ENCODE data around the gene CACNA2D3.

The CACNA2D3 gene

DNA sequence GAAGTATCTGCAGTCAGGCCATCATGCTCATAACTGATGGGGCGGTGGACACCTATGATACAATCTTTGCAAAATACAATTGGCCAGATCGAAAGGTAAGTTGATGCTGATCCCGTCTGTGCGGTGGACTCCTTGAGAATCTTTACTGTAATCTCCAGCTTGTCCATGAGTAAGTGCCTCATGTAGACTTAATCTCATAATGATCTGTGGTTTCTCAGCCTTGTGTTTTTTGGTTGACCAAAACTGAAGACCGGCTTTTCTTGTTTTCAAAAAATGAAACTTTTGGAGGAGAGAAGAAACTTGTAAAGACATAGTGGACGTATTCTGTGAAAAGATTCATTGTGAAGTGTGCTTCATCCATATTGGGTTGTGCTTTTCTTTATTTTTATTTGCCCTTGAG, 519.8 kb downstream of the CACNA2D3 start:
- DNase-seq: no peak

DNA sequence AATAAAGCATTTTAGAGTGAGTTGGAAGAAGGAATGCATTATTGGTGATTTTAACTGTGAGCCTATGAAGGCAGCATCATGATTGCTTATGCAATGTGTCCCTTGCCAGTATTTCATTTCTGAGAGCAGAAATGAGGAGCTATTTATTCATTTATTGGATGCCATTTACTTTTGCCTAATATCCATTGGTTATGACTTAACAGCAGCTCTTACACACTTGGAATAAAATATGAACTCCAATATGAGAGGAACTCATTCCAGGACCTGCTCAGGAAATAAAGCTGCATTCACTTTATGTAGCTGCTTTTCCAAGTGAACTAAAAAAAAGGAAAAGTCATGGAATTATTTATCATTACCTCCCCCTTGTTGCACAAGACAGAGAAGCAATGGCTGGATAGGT, 525.4 kb downstream of the CACNA2D3 start:
- no peak for DNase-seq

DNA sequence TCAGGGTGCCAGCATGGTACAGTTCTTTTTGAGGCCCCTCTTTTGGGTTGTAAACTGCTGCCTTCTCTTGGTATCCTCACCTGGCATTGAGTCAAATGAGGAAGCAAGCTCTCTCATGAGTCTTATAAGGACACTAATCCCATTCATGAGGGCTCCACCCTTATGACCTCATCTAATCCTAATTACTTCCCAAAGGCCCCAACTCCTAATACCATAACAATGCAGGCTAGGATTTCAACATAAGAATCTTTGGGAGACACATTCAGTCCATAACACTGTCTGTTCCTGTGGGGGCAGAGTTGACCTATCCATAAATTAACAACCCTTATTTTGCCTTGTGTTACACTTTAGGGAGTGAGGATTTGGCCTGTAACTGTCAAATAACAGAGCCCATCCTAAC, 527.2 kb downstream of the CACNA2D3 start:
- no peak for DNase-seq

DNA sequence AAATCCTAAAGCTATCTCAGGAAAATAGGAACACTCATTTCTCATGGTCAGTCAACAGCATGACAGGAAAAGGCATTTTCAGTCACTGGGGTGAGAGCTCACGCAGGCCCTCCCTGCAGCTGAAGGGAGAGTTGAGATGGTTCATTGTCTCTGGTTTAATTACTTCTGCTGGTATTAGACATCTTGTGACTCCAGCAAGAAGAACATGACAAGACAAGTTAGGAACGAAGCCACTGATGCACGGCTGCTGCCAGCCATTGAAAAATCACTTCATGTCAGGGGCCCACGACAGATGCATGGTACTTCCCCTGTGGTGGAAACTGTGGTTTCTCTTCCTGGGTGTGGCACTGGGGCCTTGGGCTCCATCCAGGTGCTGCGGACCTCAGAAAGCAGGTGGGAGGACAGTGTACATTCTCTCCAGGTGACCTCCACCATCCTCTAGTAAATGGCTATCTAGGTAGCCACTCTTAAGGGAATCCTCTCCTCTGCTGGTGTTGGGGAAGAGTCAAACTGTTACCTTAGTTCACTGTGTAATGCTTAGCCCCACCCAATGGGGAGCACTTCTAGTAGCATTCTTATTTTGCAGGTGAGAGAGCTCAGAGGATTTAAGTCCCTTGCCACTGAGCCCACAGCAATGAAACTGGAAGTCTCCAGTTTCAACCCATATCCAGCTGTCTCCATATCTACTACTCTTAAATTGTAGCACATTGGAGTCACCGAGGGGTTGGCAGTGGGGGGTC, 531.3 kb downstream of the CACNA2D3 start:
- no peak for DNase-seq

DNA sequence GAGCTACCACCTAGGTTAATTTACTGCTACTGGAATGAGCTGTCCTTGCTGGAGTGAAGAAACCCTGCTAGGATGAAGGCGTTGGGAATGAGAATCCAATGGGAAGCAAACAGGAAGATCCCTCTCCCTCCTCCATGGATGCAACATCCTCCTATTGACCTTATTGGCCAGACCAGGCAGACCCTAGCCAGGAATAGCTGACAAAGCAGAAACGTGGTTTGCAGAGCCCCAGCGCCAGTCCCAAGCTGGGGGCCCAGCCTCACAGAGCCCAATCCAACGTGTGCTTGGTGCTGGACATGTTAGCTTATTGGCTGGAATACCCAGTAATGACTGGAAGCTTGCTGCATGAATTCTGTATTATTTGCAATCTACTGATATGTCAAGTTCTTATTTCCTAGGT, 532.4 kb downstream of the CACNA2D3 start:
- DNase-seq: no peak

DNA sequence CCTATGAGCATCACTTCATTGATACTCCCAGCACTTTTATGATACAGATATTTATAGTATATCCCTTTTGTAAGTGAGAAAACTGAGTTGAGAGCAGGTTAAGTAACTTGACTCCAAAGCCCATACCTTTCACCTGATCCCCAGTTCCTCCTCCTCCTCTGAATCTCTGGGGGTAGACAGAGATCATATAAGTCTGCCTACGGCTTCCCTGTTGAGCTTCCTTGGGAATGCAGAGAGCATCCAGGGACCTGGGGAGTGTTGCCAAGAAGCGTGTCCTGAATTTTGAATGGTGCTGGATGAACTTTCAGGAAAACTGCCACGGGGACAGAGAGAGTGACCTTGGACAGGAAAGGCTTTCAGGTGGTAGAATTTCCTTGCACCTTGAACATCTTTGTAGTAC, 537.0 kb downstream of the CACNA2D3 start:
- DNase-seq: no peak

DNA sequence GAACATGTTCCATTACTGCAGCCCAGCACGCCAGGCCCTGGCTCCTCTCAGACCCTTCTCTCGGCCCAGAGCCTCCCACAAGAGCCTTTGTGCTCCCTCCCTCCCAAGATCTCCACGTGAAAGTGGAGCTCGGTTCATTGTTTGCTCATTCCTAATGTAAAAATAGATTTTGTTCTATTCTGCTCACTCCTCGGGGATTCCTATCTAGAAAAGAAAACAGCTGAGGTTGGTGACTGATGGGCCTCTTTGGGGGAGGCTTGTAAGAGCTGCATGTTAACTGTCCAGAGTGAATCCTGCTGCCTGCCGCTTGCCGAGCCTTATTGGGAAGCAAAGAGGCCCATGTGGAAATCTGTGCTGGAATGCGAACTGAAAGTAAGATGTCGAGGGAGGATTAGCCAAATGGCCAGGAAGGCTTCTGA, 538.4 kb downstream of the CACNA2D3 start:
- DNase-seq: no peak

DNA sequence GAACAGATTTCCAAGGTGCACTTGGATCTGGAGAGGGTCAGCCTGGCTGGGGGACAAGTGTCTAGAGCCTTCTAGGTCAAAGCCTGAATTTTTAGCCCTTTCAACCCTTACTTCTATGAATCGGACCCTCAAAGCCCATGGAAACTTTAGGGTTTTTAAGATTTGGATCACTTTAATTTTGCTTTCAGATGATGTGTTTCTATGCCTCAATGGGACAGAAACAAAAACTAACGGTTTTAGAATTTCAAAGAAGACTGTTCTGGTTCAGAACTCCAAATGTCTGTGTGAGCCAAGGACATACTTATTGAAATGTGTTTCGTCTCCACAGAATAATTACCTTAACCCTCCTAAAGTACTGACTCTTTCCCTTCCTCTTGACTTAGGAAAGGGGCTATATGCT, 538.8 kb downstream of the CACNA2D3 start:
- no peak for DNase-seq

DNA sequence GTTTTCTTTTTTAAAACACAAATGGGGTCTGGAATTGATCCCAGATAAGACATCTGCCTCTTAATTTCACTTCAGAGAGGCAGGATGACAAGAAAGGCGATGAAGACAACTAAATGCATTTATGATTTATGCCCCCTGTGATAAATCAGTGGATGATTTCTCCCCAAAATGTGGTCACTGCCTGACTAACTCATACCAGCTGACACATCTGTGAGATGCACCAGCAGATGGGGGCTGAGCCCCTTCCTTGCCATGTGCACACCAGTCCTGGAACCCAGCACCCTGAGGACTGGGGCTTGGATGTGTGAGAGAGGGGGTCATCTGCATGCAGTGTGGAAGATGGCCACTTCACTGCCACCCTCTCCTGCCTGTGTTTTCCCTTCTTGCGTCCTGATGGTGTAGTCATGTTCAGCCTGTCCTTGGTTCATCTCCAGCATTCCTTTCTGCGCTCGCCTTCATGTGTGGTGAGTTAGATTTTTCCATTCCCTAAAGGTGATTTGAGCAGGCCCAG, 541.2 kb downstream of the CACNA2D3 start:
- no peak for DNase-seq

DNA sequence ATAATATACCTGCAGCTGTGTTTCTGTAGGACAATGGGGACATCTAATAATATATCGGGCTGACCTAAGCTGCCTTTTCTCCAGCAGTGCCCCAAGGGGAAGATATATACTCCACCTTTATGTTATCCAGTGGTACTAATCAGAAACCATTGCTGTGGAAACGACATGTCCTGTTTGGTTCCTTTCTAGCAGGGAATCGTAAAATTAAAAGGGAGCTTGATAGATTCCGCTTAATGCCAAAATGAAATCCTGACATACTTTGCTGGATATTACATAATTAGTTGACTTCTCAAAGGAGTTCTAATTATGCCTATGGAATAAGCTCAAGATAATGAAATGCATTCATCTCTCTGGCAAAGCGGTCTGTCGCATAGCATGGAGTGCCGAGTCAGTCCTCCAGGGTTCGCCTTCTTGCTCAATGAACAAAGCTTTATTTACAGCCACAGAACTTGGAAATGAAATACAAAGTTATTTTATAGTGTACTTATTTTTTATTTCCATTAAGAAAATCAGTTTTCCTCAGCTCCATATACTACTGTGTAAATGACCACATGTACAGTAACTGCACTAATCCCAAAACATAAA, 542.8 kb downstream of the CACNA2D3 start:
- DNase-seq: no peak

DNA sequence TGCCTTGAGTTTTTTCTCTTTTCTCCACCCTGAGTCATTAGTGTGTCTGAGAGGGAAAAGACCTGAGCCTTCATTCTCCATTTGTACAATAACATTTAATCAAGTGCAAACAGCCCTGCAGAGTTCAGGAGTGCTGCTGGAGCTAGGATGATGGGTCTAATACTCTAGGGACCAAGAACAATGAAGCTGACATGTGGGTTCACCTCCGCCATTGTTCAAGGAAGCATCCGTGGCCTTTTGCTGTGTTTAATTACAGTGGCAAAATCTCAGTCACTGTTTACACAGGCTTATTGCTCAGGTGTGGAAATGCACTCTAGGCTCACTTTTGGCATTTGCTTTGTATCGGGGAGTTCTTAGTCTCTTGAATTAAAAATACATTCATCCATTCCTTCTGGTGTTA, 545.9 kb downstream of the CACNA2D3 start:
- DNase-seq: no peak

DNA sequence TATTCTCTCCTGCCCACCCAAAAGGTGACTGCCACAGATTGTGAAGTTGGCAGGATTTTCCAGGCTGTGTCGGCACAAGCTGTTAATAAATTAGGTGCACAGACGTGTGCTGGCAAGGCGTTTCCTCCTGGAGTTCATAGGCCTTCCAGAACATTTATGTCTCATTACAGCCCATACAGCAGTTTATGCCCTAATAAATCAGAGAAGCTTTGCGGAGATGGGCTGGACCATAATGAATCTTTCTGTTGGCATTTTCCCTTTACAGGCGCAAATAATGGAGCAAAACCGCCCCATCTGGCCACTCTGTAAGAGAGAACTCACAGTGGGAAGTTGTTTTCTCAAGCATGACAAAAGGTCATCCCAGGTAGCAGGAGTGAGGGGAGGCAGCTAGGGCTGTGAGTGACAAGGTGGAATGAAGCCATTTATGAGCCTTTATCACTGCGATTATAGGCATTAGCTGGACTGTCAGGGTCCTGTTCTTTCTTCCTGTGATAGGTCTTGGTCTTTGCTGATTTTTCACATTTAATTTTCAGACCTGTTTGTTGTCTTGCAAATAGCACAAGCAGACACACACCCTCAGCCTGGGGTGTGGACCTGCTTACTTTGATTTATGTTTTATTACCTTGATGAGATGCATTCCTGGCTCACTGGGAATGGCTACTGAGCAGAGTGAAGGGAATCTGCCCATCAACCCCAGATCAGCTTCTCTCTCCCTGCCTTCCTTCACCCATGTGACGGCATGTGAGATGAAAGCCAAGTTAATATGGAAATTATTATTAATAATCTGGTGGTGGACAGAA, 548.0 kb downstream of the CACNA2D3 start:
- DNase-seq: no peak

DNA sequence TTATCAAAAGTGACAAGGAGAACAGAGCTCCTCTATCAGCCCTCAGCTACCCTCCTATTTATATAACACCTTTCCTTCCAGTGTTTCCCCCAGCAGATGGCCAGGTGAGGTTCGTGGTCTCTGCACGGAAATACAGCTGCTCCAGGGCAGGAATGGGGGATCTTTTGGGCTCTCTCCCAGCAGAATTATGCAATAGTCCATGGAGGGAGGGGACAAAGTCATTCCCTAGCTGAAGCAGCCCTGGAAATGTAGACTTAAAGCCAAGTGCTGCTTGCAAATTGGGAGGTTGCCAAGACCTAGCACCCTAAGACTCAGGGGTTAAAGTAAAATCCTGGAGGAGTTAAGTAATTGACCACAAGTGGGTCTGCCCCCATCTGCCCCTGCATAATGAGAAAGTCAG, 549.2 kb downstream of the CACNA2D3 start:
- no peak for DNase-seq

DNA sequence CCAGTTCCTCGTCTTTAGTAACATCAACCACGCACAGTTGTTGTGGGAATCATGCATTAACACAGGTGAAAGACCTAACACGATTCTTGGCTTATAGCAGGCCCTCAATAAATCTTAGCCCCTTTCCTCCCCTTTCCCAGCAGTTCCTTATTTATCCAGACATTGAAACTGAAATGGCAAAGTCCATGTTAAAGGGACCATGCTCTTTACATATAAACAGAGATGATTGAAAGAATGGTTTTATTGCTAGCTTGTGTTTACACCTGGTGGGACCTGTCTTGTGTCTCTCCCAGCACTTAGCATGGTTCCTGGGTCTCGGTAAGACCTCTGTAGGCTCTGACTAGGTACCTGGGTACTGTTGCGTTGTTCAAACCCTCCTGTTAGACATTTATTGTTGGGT, 553.7 kb downstream of the CACNA2D3 start:
- DNase-seq: no peak

DNA sequence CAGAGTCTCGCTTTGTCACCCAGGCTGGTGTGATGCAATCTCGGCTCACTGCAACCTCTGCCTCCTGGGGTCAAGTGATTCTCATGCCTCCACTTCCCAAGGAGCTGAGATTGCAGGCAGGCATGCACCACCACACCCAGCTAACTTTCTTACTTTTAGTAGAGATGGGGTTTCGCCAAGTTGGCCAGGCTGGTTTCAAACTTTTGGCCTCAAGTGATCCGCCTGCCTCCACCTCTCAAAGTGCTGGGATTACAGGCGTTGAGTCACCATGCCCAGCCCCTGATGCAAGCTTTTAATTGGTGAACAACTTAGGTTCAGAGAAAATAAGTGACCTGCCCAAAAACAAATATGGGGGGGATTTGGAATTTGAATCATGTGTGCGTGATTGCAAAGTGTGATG, 559.4 kb downstream of the CACNA2D3 start:
- DNase-seq: no peak

DNA sequence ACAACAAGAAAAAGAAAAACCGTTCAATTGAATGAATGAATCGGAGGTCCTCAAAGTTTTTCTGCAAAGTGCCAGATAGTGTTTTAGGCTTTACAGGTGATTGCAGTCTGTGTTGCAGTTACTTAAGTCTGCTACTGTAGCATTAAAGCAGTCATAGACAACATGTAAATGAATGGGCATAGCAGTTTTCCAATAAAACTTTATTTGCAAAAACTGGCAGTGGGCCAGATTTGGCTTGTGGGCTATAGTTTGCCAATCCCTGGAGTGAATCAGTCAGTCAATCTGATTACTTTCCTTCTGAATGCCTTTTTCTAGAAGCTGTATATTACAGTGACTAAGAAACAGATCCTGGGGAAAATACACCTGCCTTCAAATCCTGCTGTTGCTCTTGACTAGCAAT, 562.9 kb downstream of the CACNA2D3 start:
- DNase-seq: no peak

DNA sequence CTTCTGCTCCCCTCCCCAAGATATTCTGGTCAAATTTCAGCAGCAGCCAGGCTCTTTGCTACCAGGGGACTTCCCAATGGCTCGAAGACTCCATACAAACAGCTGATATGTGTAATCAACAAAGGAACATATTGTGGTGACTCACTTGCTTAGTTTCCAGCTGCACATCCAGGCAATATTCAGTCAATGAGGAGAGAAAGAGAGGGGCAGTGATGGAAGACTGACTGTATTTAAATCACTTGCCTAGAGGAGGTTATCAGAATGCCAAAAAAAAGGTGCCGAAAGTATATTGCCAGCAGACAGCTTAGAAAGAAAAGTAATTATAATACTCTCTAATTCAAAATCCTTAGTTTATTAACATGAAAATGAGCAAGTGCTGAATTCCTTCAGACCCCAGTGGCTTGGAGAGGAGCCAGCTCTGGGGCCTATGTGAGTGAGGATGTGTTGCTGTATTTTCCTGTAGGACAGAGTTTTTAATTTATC, 569.0 kb downstream of the CACNA2D3 start:
- DNase-seq: no peak

DNA sequence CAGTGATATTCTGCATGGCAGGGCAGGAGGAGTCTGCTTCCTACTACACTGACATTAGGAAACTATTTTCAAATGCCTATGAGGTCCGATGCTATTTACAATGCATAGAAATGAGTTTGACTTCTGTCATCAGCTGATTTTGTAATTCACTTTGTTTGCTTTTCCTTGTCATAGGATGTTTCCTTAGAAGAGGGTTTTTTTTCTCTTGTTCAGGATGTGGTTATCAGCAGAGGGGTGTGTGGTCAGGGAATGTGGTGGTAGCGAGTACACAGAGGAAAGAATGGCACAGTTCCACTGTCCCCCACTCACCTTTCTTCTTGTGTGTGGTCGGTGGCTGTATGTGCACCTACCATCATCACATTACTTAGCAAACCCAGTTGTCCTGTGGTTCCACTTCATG, 574.0 kb downstream of the CACNA2D3 start:
- DNase-seq: no peak

DNA sequence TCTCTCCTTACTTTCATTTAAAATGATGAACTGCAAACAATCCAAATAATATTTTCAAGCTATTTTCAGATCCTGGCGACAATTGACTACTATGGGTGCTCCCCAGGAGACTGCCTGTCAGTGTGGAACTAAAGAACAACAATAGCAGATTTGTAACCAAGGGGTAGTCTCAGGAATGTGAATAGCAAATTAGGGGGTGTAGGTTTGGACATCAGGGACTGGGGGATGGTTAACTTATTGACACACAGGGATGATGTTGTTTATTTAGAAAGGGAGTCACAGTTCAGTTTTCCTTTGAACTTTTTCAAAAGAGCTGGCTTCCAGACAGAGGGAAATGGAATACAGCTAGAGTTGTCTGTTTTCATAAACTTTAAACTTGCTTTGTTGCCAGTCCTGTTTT, 575.7 kb downstream of the CACNA2D3 start:
- no peak for DNase-seq

DNA sequence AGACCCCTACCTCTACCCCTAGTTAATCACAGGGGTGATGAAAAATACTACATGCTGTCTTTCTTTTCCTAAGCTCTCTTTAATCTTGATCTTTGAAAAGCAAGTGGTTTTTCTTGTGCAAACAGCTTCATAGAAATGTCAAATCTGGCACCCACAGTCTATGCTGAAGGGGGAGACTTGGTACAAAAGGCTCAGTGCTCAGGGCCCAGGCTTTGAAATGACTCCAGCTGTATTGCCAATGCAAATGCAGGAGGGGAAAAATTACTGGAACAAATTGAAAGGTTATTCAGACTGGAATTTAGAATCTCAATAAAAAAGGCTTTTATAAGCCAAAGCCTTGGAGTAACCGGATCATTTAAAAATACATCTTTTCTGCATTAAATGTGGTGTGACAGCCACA, 581.6 kb downstream of the CACNA2D3 start:
- DNase-seq: no peak

DNA sequence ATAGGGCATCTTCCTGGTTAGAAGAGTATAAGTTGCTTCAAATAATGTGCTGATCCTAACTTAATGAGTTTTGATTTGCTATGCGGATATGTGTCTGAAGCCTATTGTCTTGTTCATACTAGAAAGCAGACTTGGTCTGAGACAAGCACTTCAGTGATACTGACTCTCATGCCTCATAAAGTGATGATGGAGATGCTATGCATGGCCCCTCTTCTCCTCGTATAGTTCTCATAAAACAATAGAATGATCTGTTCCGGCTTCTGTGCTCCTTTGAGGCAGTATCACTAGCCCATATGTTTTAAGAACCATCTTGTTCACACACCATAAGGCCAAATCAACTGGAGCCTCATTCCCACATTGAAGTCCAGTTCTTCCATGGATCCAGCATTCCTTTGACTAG, 583.4 kb downstream of the CACNA2D3 start:
- DNase-seq: no peak

DNA sequence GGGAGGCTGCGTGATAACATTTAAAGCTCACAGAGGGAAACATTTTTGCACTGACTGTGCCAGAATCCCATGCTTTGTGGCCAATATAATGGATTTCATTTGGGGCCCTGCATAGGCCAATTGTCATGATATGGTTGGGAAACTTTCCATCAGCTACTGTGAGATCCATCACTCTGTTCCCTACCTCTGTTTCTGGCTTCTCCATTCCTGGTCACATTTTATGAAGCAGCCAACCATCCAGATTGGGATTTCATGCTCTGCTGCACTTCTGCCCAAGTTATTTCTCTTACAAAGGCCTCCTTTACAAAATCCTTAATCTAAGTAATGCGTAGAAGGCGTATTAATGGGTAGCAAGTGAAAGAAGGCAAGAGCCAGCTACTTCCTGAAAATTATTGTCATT, 584.4 kb downstream of the CACNA2D3 start:
- no peak for DNase-seq

DNA sequence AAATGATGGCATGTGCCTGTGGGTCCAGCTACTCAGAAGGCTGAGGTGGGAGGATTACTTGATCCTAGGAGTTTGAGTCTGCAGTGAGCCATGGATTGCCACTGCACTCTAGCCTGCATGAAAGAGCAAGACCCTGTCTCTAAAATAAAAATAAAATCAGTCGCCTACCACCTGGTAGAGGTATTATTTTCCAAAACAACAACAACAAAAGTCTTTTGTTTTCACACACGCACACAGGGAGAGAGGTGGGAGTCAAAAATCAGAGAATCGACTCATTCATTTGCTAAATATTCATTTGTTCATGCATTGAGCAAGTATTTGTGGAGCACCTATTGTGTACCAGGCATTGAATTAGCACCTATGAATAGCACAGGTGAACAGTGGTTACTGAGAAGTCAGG, 587.4 kb downstream of the CACNA2D3 start:
- no peak for DNase-seq

DNA sequence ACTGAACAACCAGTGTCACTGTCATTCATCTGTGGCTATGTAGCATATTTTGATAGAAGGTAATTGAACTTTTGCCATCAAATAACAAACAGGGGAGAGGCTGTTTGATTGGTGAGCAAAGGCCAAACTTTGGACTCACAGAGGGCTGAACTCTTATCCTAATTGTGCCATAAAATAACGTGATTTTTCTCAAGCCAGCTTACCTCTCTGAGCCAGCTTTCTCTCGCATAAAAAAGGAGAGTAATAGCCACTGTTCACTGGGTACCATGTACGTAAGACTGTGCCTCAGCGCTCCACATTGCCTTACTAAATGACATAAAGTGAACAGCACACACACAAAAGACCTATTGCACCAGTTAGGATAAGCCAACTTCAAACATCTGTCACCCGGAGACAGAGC, 588.6 kb downstream of the CACNA2D3 start:
- no peak for DNase-seq

All from NCI-H2107 (cell line).